Panc1 (cell line): ENCODE data around the gene DPH3. TPM values are rescaled to one million over a fixed set of nuclear protein-coding genes. Genes with fewer than 3 reads are reported as not detected.

Source experiments
- ATAC-seq: fragments of 200-7000 bp; cut with Tn5 transposase; 2 replicates; pipeline ENCODE4 v1.9.1; 2020; ENCODE audit warnings: mild to moderate bottlenecking, moderate library complexity
- BruUV-seq: library from RNA; stranded (reverse); fragments of 400-500 nt; replicated peaks from 2 replicates; lab custom pipeline; 2021; lab: Mats Ljungman, UMichigan
- CTCF ChIA-PET: fragments of 300-600 bp; sonication (Branson Sonifier 250); formaldehyde crosslinking; loops from one replicate; lab custom pipeline; 2022; ENCODE audit warnings: antibody characterized with exemption; lab: Charles Lee
- POLR2A ChIA-PET: fragments of 300-600 bp; sonication (Branson Sonifier 250); formaldehyde crosslinking; loops from one replicate; lab custom pipeline; 2022; ENCODE audit warnings: antibody characterized with exemption; lab: Charles Lee
- DNase-seq: peaks from one replicate; pipeline ENCODE4 v3.0.0-alpha.2; 2010; ENCODE audit warnings: low read depth, low spot score
- H3K27ac ChIP-seq: 2 replicates; pipeline ENCODE4 v1.5.1; 2011; ENCODE audit warnings: mild to moderate bottlenecking, low read length, inconsistent platforms
- H3K27me3 ChIP-seq: fragments of 200-500 bp; sonication (Bioruptor generic); 2 replicates; pipeline ENCODE4 v1.6.0; 2014; ENCODE audit warnings: low read length, inconsistent platforms; ENCODE audit not compliant: control insufficient read depth, insufficient read depth
- H3K36me3 ChIP-seq: fragments of 200-500 bp; sonication (Bioruptor generic); 2 replicates; pipeline ENCODE4 v1.5.1; 2014; ENCODE audit warnings: inconsistent platforms, mild to moderate bottlenecking, low read length, moderate library complexity; ENCODE audit not compliant: control insufficient read depth, insufficient read depth
- H3K4me1 ChIP-seq: 2 replicates; pipeline ENCODE4 v1.5.1; 2011; ENCODE audit warnings: inconsistent platforms, mild to moderate bottlenecking, low read length, moderate library complexity; ENCODE audit not compliant: control insufficient read depth, insufficient read depth
- H3K4me3 ChIP-seq, 2 experiments: 2 replicates each; pipeline ENCODE4 v1.5.1; 2011 to 2012; ENCODE audit warnings: low read depth in 2 of 2, low read length in 2 of 2, mild to moderate bottlenecking in 2 of 2, inconsistent platforms in 1 of 2, moderate library complexity in 1 of 2
- H3K9me3 ChIP-seq: fragments of 200-500 bp; sonication (Bioruptor generic); 2 replicates; pipeline ENCODE4 v1.5.1; 2014; ENCODE audit warnings: low read depth, mild to moderate bottlenecking, inconsistent platforms, low read length, moderate library complexity; ENCODE audit not compliant: control insufficient read depth, insufficient read depth
- CTCF ChIP-seq: fragments of 450-650 bp; IDR thresholded peaks from 2 replicates; pipeline ENCODE4 v1.5.1; 2017; ENCODE audit warnings: mild to moderate bottlenecking
- POLR2AphosphoS5 ChIP-seq: IDR thresholded peaks from 2 replicates; pipeline ENCODE4 v1.6.1; 2012; ENCODE audit warnings: mild to moderate bottlenecking, low read depth, low read length, moderate library complexity
- REST ChIP-seq, 2 experiments: IDR thresholded peaks; 2 replicates each; pipeline ENCODE4 v1.6.1; 2011 to 2012; ENCODE audit warnings: low read depth in 2 of 2, control low read depth in 1 of 2, low read length in 1 of 2, mild to moderate bottlenecking in 1 of 2, moderate library complexity in 1 of 2; ENCODE audit not compliant: insufficient read depth in 1 of 2
- SIN3A ChIP-seq: IDR thresholded peaks from 2 replicates; pipeline ENCODE4 v1.6.1; 2012; ENCODE audit warnings: low read depth, mild to moderate bottlenecking, low read length, moderate library complexity, borderline replicate concordance; ENCODE audit not compliant: insufficient read depth
- TCF7L2 ChIP-seq: IDR thresholded peaks from 2 replicates; pipeline ENCODE4 v1.6.1; 2011; ENCODE audit warnings: mild to moderate bottlenecking, low read depth, low read length, inconsistent platforms
- in situ Hi-C: cut with HindIII; loops from 2 replicates; pipeline ENCODE4 v1.10.0; 2016; ENCODE audit warnings: low sequenced_read_pairs, low pct_unique_long_range_greater_than_20kb
- intact Hi-C: fragments of 100-400 bp; cut with micrococcal nuclease; formaldehyde crosslinking; loops from one replicate; pipeline ENCODE4 v1.10.0; 2022; ENCODE audit not compliant: unreplicated experiment
- total RNA-seq: library from RNA; stranded (reverse); gene quantifications from one replicate; pipeline ENCODE4 v1.2.1, GENCODE V29; 2021; ENCODE audit not compliant: unreplicated experiment

DPH3 gene
- total RNA-seq, 1 experiment from 2014 or later, result 16.5 TPM

GRCh38 chr3:16258866-16259265 is 5.9 kb downstream of the DPH3 start:
- Histone ChIP-seq H3K36me3 (peaks cover 7% of the 10 kb centered on the region), H3K27me3 (no peaks in the 10 kb centered on the region), H3K4me3 (no peak overlapping the region), H3K9me3 (no peaks in the 10 kb centered on the region), H3K27ac (no peak overlapping the region), H3K4me1 (no peaks in the 10 kb centered on the region)
- in situ Hi-C loops, result no loop called here
- intact Hi-C loops, result no loop called here
- POLR2A ChIA-PET, result no interaction called here
- no peak for TF ChIP-seq POLR2AphosphoS5
- TF ChIP-seq TCF7L2, result no peak
- no peak for TF ChIP-seq REST (IDR thresholded peaks at IDR 0.05; ENCODE audit: insufficient read depth in 1 of 2, low read depth in 2 of 2, low read length in 1 of 2)
- TF ChIP-seq CTCF, result no peak
- no peak for TF ChIP-seq SIN3A
- no TSS peak for BruUV-seq
- DNase-seq (no peak), ATAC-seq (no peak)
- CTCF ChIA-PET, result no interaction called here

GRCh38 chr3:16258177-16258576 is 6.6 kb downstream of the DPH3 start:
- ChIA-PET CTCF (no interaction called here), POLR2A (interaction anchor here (0.6 kb wide), 1 partner anchor 1046 kb away, joined by 3 read pairs; no protein-coding TSS in a partner anchor)
- DNase-seq (no peak), ATAC-seq (no peak)
- TF ChIP-seq CTCF (no peak), TCF7L2 (no peak), REST (IDR thresholded peaks at IDR 0.05; ENCODE audit: insufficient read depth in 1 of 2, low read depth in 2 of 2, low read length in 1 of 2) (no peak), SIN3A (no peak), POLR2AphosphoS5 (no peak)
- BruUV-seq, result no TSS peak
- Histone ChIP-seq H3K36me3 (peaks cover 7% of the 10 kb centered on the region), H3K4me3 (no peak overlapping the region), H3K27me3 (no peaks in the 10 kb centered on the region), H3K4me1 (no peaks in the 10 kb centered on the region), H3K27ac (no peak overlapping the region), H3K9me3 (no peaks in the 10 kb centered on the region)
- intact Hi-C loops (no loop called here), in situ Hi-C loops (no loop called here)
